Endothelial cell of umbilical vein (primary cell): ENCODE measurements around the gene NME4.

Source experiments
- CTCF ChIP-seq, 2 donors: IDR thresholded peaks; 1 replicate in 1 of 2; 2 replicates in 1 of 2; pipeline ENCODE4 v1.5.1; 2011; ENCODE audit warnings: low read length in 2 of 2, mild to moderate bottlenecking in 2 of 2, moderate library complexity in 2 of 2, control low read depth in 1 of 2, inconsistent platforms in 1 of 2, low read depth in 1 of 2; ENCODE audit not compliant: insufficient read depth in 1 of 2; ENCODE audit errors: extremely low read depth in 1 of 2
- POLR2A ChIP-seq: IDR thresholded peaks from 2 replicates; pipeline ENCODE4 v1.6.1; 2012; ENCODE audit warnings: low read depth, mild to moderate bottlenecking, control low read depth, low read length

DNA sequence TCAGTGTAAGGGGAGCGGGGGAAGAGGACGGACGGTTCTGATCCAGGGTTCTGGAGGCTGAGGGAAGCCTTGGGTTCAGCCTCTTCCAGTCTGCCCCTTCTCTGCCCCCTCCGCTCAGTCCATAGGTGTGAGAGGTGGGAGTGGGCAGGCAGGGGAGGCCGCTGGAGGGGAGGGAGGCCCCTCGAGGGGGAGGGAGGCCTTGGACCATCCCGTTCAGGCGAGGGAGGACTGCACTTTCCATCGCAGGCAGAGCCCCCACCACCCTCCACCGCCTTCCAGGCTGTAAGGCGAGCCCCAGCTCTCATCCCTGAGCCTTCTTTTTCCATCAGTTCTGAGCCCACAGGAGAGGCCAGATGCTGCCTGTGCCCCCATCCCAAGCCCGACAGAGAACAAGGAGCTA, 40.3 kb upstream of the NME4 start:
- no peak for TF ChIP-seq CTCF (IDR thresholded peaks at IDR 0.05; ENCODE audit: extremely low read depth in 1 of 2, insufficient read depth in 1 of 2, low read depth in 1 of 2, low read length in 2 of 2)
- TF ChIP-seq POLR2A: no peak
